Vagina (tissue), 2 donors: ENCODE results near the gene ZCCHC4. TPM values are rescaled to one million over a fixed set of nuclear protein-coding genes. Genes with fewer than 3 reads are reported as not detected.

Experiments used
- DNase-seq, 2 donors: peaks; one replicate each; pipeline ENCODE4 v3.0.0-alpha.2; 2017; ENCODE audit errors: extremely low spot score in 2 of 2
- H3K27ac ChIP-seq: fragments of 200-600 bp; sonication (generic); one replicate; pipeline ENCODE4 v1.5.1; 2019
- H3K27me3 ChIP-seq: fragments of 200-600 bp; sonication (generic); one replicate; pipeline ENCODE4 v1.5.1; 2019
- H3K36me3 ChIP-seq, 2 donors: fragments of 200-600 bp; sonication (generic); one replicate each; pipeline ENCODE4 v1.5.1; 2017 to 2019
- H3K4me1 ChIP-seq: fragments of 200-600 bp; sonication (generic); one replicate; pipeline ENCODE4 v1.5.1; 2019
- H3K4me3 ChIP-seq, 2 donors: fragments of 200-600 bp; sonication (generic); 1 replicate in 1 of 2; 2 replicates in 1 of 2; pipeline ENCODE4 v1.5.1; 2016 to 2019
- H3K9me3 ChIP-seq: fragments of 200-600 bp; sonication (generic); one replicate; pipeline ENCODE4 v1.5.1; 2019
- CTCF ChIP-seq, 3 experiments: fragments of 450-650 bp in 2 of 3; fragments of 200-600 bp in 1 of 3; sonication (generic) in 1 of 3; IDR thresholded peaks; one replicate each; pipeline ENCODE4 v1.5.1; 2017 to 2019; ENCODE audit warnings: antibody characterized with exemption in 3 of 3, mild to moderate bottlenecking in 2 of 3, moderate library complexity in 2 of 3
- POLR2A ChIP-seq, 2 donors: fragments of 450-650 bp; IDR thresholded peaks; one replicate each; pipeline ENCODE4 v1.6.1; 2017; ENCODE audit warnings: antibody characterized with exemption in 2 of 2, mild to moderate bottlenecking in 2 of 2, moderate library complexity in 2 of 2
- POLR2AphosphoS5 ChIP-seq, 2 donors: sonication (generic); formaldehyde crosslinking; IDR thresholded peaks; one replicate each; pipeline ENCODE4 v1.9.0; 2017; ENCODE audit warnings: antibody characterized with exemption in 2 of 2, mild to moderate bottlenecking in 2 of 2, low read depth in 1 of 2; ENCODE audit not compliant: insufficient read depth in 1 of 2
- intact Hi-C: fragments of 100-400 bp; cut with DNase I; formaldehyde crosslinking; loops from one replicate; pipeline ENCODE4 v1.15.1; 2023
- total RNA-seq: library from RNA; depleted of rRNA; stranded (reverse); fragments of >200 nt; gene quantifications from one replicate; pipeline ENCODE4 v1.2.3, GENCODE V29; 2016

The ZCCHC4 gene
- total RNA-seq, 1 donor from 2014 or later, result 14.2 TPM

GRCh38 chr4:25346913-25347312 is 34.3 kb downstream of the ZCCHC4 start:
- H3K4me3 ChIP-seq, result no peak overlapping the region
- no peaks in the 10 kb centered on the region for H3K27me3 ChIP-seq
- DNase-seq, result no peak
- TF ChIP-seq POLR2AphosphoS5 (IDR thresholded peaks at IDR 0.05; ENCODE audit: insufficient read depth in 1 of 2, low read depth in 1 of 2) (no peak), CTCF (IDR thresholded peaks at IDR 0.05) (no peak), POLR2A (IDR thresholded peaks at IDR 0.05) (no peak)
- intact Hi-C loops, result no loop called here
- no peak overlapping the region for H3K27ac ChIP-seq
- H3K36me3 ChIP-seq, result no peaks in the 10 kb centered on the region
- H3K4me1 ChIP-seq, result no peaks in the 10 kb centered on the region
- H3K9me3 ChIP-seq, result no peaks in the 10 kb centered on the region

- H3K4me1 ChIP-seq, result no peaks in the 10 kb centered on the region
- no peak for TF ChIP-seq POLR2A (IDR thresholded peaks at IDR 0.05)
- TF ChIP-seq CTCF (IDR thresholded peaks at IDR 0.05), result no peak
- no peak for TF ChIP-seq POLR2AphosphoS5 (IDR thresholded peaks at IDR 0.05; ENCODE audit: insufficient read depth in 1 of 2, low read depth in 1 of 2)
- intact Hi-C loops, result no loop called here
- no peaks in the 10 kb centered on the region for H3K9me3 ChIP-seq
- no peak overlapping the region for H3K27ac ChIP-seq
- H3K4me3 ChIP-seq, result no peak overlapping the region
- H3K27me3 ChIP-seq, result no peaks in the 10 kb centered on the region
- H3K36me3 ChIP-seq, result no peaks in the 10 kb centered on the region
- DNase-seq, result no peak
Measured at GRCh38 chr4:25347473-25347872, 34.9 kb downstream of the ZCCHC4 start.

- Histone ChIP-seq H3K36me3 (no peaks in the 10 kb centered on the region), H3K4me3 (no peak overlapping the region), H3K4me1 (no peaks in the 10 kb centered on the region), H3K27me3 (no peaks in the 10 kb centered on the region), H3K9me3 (no peaks in the 10 kb centered on the region), H3K27ac (no peak overlapping the region)
- TF ChIP-seq POLR2AphosphoS5 (IDR thresholded peaks at IDR 0.05; ENCODE audit: insufficient read depth in 1 of 2, low read depth in 1 of 2) (no peak), POLR2A (IDR thresholded peaks at IDR 0.05) (no peak), CTCF (IDR thresholded peaks at IDR 0.05) (no peak)
- DNase-seq, result no peak
- intact Hi-C loops, result no loop called here
Measured at GRCh38 chr4:25347971-25348370, 35.4 kb downstream of the ZCCHC4 start.

- Histone ChIP-seq H3K4me1 (no peaks in the 10 kb centered on the region), H3K4me3 (no peak overlapping the region), H3K27ac (no peak overlapping the region), H3K36me3 (no peaks in the 10 kb centered on the region), H3K9me3 (no peaks in the 10 kb centered on the region), H3K27me3 (no peaks in the 10 kb centered on the region)
- no peak for DNase-seq
- intact Hi-C loops, result no loop called here
- TF ChIP-seq POLR2AphosphoS5 (IDR thresholded peaks at IDR 0.05; ENCODE audit: insufficient read depth in 1 of 2, low read depth in 1 of 2) (no peak), POLR2A (IDR thresholded peaks at IDR 0.05) (no peak), CTCF (IDR thresholded peaks at IDR 0.05) (no peak)
Measured at GRCh38 chr4:25350561-25350960, 38.0 kb downstream of the ZCCHC4 start.

- no peak for DNase-seq
- TF ChIP-seq POLR2A (IDR thresholded peaks at IDR 0.05) (no peak), CTCF (IDR thresholded peaks at IDR 0.05) (no peak), POLR2AphosphoS5 (IDR thresholded peaks at IDR 0.05; ENCODE audit: insufficient read depth in 1 of 2, low read depth in 1 of 2) (no peak)
- Histone ChIP-seq H3K36me3 (no peaks in the 10 kb centered on the region), H3K4me1 (no peaks in the 10 kb centered on the region), H3K9me3 (no peaks in the 10 kb centered on the region), H3K27me3 (no peaks in the 10 kb centered on the region), H3K4me3 (no peak overlapping the region), H3K27ac (no peak overlapping the region)
- intact Hi-C loops, result no loop called here
Measured at GRCh38 chr4:25351777-25352416, 39.3 kb downstream of the ZCCHC4 start.
